Activated naive CD8-positive, alpha-beta T cell treated with anti-CD3 and anti-CD28 coated beads for 36 hours (primary cell): ENCODE data around the gene PAPSS1. TPM values are rescaled to one million over a fixed set of nuclear protein-coding genes. Genes with fewer than 3 reads are reported as not detected.

Experiments used
- DNase-seq: peaks from one replicate; pipeline ENCODE4 v3.0.0; 2021
- H3K27ac Mint-ChIP-seq: one replicate; pipeline ENCODE4 v1.8.0; 2022; ENCODE audit warnings: mild to moderate bottlenecking, moderate library complexity, mixed read lengths
- H3K27me3 Mint-ChIP-seq: one replicate; pipeline ENCODE4 v1.8.0; 2022; ENCODE audit warnings: mild to moderate bottlenecking, mixed read lengths
- H3K36me3 Mint-ChIP-seq: one replicate; pipeline ENCODE4 v1.8.0; 2021; ENCODE audit warnings: mild to moderate bottlenecking, mixed read lengths
- H3K4me1 Mint-ChIP-seq: one replicate; pipeline ENCODE4 v1.8.0; 2021; ENCODE audit warnings: mixed read lengths
- H3K4me3 Mint-ChIP-seq: one replicate; pipeline ENCODE4 v1.8.0; 2022; ENCODE audit warnings: mild to moderate bottlenecking, moderate library complexity, mixed read lengths
- H3K9me3 Mint-ChIP-seq: one replicate; pipeline ENCODE4 v1.8.0; 2022; ENCODE audit warnings: mixed read lengths
- total RNA-seq, 2 experiments: library from RNA; stranded (reverse); gene quantifications; one replicate each; pipeline ENCODE4 v1.2.3, GENCODE V29; 2021

The PAPSS1 gene
- total RNA-seq, 2 experiments from 2014 or later: 26.3 to 26.6 TPM

- DNase-seq: no peak
- Mint-ChIP-seq H3K27me3 (no peaks in the 10 kb centered on the region), H3K4me1 (no peaks in the 10 kb centered on the region), H3K9me3 (no peaks in the 10 kb centered on the region), H3K27ac (no peak overlapping the region), H3K4me3 (no peak overlapping the region), H3K36me3 (no peaks in the 10 kb centered on the region)
Measured at GRCh38 chr4:107599841-107600240, 120.2 kb downstream of the PAPSS1 start.

- no peak overlapping the region for H3K4me3 Mint-ChIP-seq
- H3K4me1 Mint-ChIP-seq: no peaks in the 10 kb centered on the region
Measured at GRCh38 chr4:107593230-107593629, 126.8 kb downstream of the PAPSS1 start.

GRCh38 chr4:107592519-107592918 is 127.5 kb downstream of the PAPSS1 start:
- Mint-ChIP-seq H3K27ac (no peak overlapping the region), H3K4me1 (no peaks in the 10 kb centered on the region), H3K9me3 (peaks cover 12% of the 10 kb centered on the region), H3K36me3 (no peaks in the 10 kb centered on the region), H3K27me3 (peaks cover 3% of the 10 kb centered on the region), H3K4me3 (no peak overlapping the region)
- no peak for DNase-seq

More at GRCh38 chr4:107593230-107593629, 126.8 kb downstream of the PAPSS1 start:
- no peak for DNase-seq
- no peak overlapping the region for H3K27ac Mint-ChIP-seq
- no peaks in the 10 kb centered on the region for H3K36me3 Mint-ChIP-seq
- peaks cover 3% of the 10 kb centered on the region for H3K27me3 Mint-ChIP-seq
- H3K9me3 Mint-ChIP-seq: peaks cover 10% of the 10 kb centered on the region

- H3K4me1 Mint-ChIP-seq: no peaks in the 10 kb centered on the region
- no peaks in the 10 kb centered on the region for H3K36me3 Mint-ChIP-seq
- peaks cover 3% of the 10 kb centered on the region for H3K27me3 Mint-ChIP-seq
- no peak for DNase-seq
- no peak overlapping the region for H3K4me3 Mint-ChIP-seq
- H3K9me3 Mint-ChIP-seq: peaks cover 12% of the 10 kb centered on the region
- H3K27ac Mint-ChIP-seq: no peak overlapping the region
Measured at GRCh38 chr4:107589269-107589668, 130.8 kb downstream of the PAPSS1 start.

- H3K4me1 Mint-ChIP-seq: no peaks in the 10 kb centered on the region
- no peaks in the 10 kb centered on the region for H3K27me3 Mint-ChIP-seq
- no peak overlapping the region for H3K27ac Mint-ChIP-seq
- DNase-seq: no peak
- no peaks in the 10 kb centered on the region for H3K36me3 Mint-ChIP-seq
- peaks cover 16% of the 10 kb centered on the region for H3K9me3 Mint-ChIP-seq
- H3K4me3 Mint-ChIP-seq: no peak overlapping the region
Measured at GRCh38 chr4:107586371-107586770, 133.7 kb downstream of the PAPSS1 start.

- no peak for DNase-seq
- no peak overlapping the region for H3K27ac Mint-ChIP-seq
- H3K36me3 Mint-ChIP-seq: no peaks in the 10 kb centered on the region
- H3K4me3 Mint-ChIP-seq: no peak overlapping the region
- peaks cover 9% of the 10 kb centered on the region for H3K9me3 Mint-ChIP-seq
- H3K4me1 Mint-ChIP-seq: no peaks in the 10 kb centered on the region
- no peaks in the 10 kb centered on the region for H3K27me3 Mint-ChIP-seq
Measured at GRCh38 chr4:107579099-107579498, 140.9 kb downstream of the PAPSS1 start.

GRCh38 chr4:107578321-107578720 is 141.7 kb downstream of the PAPSS1 start:
- Mint-ChIP-seq H3K4me3 (no peak overlapping the region), H3K27me3 (no peaks in the 10 kb centered on the region), H3K27ac (no peak overlapping the region), H3K36me3 (no peaks in the 10 kb centered on the region), H3K4me1 (no peaks in the 10 kb centered on the region), H3K9me3 (peaks cover 9% of the 10 kb centered on the region)
- DNase-seq: no peak

- no peak for DNase-seq
- Mint-ChIP-seq H3K27me3 (no peaks in the 10 kb centered on the region), H3K4me1 (no peaks in the 10 kb centered on the region), H3K4me3 (no peak overlapping the region), H3K36me3 (no peaks in the 10 kb centered on the region), H3K27ac (no peak overlapping the region), H3K9me3 (peaks cover 9% of the 10 kb centered on the region)
Measured at GRCh38 chr4:107577743-107578142, 142.3 kb downstream of the PAPSS1 start.

GRCh38 chr4:107575243-107575642 is 144.8 kb downstream of the PAPSS1 start:
- Mint-ChIP-seq H3K27ac (no peak overlapping the region), H3K27me3 (no peaks in the 10 kb centered on the region), H3K4me1 (no peaks in the 10 kb centered on the region), H3K9me3 (no peaks in the 10 kb centered on the region), H3K4me3 (no peak overlapping the region), H3K36me3 (no peaks in the 10 kb centered on the region)
- DNase-seq: no peak

GRCh38 chr4:107572281-107572680 is 147.8 kb downstream of the PAPSS1 start:
- H3K36me3 Mint-ChIP-seq: no peaks in the 10 kb centered on the region
- DNase-seq: no peak
- peaks cover 1% of the 10 kb centered on the region for H3K9me3 Mint-ChIP-seq
- no peak overlapping the region for H3K4me3 Mint-ChIP-seq
- H3K4me1 Mint-ChIP-seq: no peaks in the 10 kb centered on the region
- peaks cover 6% of the 10 kb centered on the region for H3K27me3 Mint-ChIP-seq
- H3K27ac Mint-ChIP-seq: no peak overlapping the region

GRCh38 chr4:107570952-107571351 is 149.1 kb downstream of the PAPSS1 start:
- Mint-ChIP-seq H3K27ac (no peak overlapping the region), H3K36me3 (no peaks in the 10 kb centered on the region), H3K9me3 (peaks cover 5% of the 10 kb centered on the region), H3K4me1 (no peaks in the 10 kb centered on the region), H3K27me3 (peaks cover 7% of the 10 kb centered on the region), H3K4me3 (no peak overlapping the region)
- DNase-seq: no peak

GRCh38 chr4:107564326-107564725 is 155.7 kb downstream of the PAPSS1 start:
- no peaks in the 10 kb centered on the region for H3K4me1 Mint-ChIP-seq
- no peak overlapping the region for H3K27ac Mint-ChIP-seq
- peaks cover 33% of the 10 kb centered on the region for H3K27me3 Mint-ChIP-seq
- peaks cover 7% of the 10 kb centered on the region for H3K9me3 Mint-ChIP-seq
- DNase-seq: no peak
- no peaks in the 10 kb centered on the region for H3K36me3 Mint-ChIP-seq
- H3K4me3 Mint-ChIP-seq: no peak overlapping the region

Other genes with a start within 250 kb of the PAPSS1 start
- gene SGMS2, start 104.7 kb upstream of the PAPSS1 start, total RNA-seq: under 1 TPM; 0.46 to 0.56 TPM
- gene CYP2U1, start 211.3 kb upstream of the PAPSS1 start, total RNA-seq: 1 to 10 TPM; 2.7 to 3.2 TPM